ENCODE data around the gene URGCP. TPM values are rescaled to one million over a fixed set of nuclear protein-coding genes. Genes with fewer than 3 reads are reported as not detected.
A peak's percentile ranks its signal among the peaks of the same experiment; 100 is the strongest.

Gene URGCP, protein sequence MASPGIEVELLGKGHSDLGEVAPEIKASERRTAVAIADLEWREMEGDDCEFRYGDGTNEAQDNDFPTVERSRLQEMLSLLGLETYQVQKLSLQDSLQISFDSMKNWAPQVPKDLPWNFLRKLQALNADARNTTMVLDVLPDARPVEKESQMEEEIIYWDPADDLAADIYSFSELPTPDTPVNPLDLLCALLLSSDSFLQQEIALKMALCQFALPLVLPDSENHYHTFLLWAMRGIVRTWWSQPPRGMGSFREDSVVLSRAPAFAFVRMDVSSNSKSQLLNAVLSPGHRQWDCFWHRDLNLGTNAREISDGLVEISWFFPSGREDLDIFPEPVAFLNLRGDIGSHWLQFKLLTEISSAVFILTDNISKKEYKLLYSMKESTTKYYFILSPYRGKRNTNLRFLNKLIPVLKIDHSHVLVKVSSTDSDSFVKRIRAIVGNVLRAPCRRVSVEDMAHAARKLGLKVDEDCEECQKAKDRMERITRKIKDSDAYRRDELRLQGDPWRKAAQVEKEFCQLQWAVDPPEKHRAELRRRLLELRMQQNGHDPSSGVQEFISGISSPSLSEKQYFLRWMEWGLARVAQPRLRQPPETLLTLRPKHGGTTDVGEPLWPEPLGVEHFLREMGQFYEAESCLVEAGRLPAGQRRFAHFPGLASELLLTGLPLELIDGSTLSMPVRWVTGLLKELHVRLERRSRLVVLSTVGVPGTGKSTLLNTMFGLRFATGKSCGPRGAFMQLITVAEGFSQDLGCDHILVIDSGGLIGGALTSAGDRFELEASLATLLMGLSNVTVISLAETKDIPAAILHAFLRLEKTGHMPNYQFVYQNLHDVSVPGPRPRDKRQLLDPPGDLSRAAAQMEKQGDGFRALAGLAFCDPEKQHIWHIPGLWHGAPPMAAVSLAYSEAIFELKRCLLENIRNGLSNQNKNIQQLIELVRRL
- 16.7 TPM for polyA plus RNA-seq (2013, experiment 1 of 2)
- 16.2 TPM for polyA plus RNA-seq (2013, experiment 2 of 2)

DNA sequence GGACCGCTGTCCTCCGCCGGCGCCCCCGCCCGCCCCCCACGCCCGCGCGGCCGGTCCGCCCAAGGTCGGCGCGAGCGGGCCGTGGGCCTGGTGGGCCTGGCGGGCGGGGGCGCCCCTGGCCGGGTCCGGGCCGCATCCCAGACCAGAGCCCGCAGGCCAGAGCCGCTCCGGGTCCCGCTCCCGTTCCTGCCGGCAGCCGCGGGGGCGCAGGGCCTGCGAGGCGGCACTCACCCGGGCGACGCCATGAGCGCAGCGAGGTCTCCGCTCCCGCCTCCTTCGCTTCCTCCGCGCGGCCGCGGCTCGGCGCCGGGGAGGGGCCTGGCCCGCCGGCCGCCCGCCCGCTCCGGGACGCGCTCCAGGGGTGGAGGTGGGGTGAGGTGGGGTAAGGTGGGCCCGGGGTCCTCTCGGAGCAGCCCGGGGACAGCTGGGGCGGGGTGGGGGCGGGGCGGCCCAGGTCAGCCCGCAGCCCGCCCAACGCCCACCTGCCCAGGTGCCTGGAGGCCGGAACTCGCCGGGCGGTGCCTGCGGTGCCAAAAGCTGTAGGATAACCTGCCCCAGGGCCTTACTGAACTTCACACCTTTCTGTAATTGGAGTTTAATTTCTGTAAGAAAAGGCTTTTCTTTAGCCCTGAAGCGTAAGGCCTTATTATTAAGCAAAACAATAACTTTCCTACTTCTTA lies at the start of gene URGCP:
Gene URGCP (minus strand): TSS at position 266 of the 680 bp plus-strand sequence. CDS start 21 bp downstream, at position 245.
- peaks cover 9% of the 10 kb centered on the region for H3K4me1 ChIP-seq (ENCODE audit: control insufficient read depth, insufficient read depth, low read depth, low read length)
- peaks cover 20% of the 10 kb centered on the region for H3K79me1 ChIP-seq (replicated peaks; ENCODE audit: low read length, poor library complexity, severe bottlenecking)
- H3K36me3 ChIP-seq (ENCODE audit: control insufficient read depth in 1 of 2, insufficient read depth in 2 of 2, low read depth in 1 of 2, low read length in 2 of 2), result peaks cover 6 to 7% of the 10 kb centered on the region in 2 experiments
- DNase-seq, result peak; percentile 38
- H4K91ac ChIP-seq (ENCODE audit: low read length), result peak within 1 kb of the TSS; percentile 83
- peak within 1 kb of the TSS; percentile 94 for H2BK120ac ChIP-seq (ENCODE audit: low read depth, low read length)
- no peak within 1 kb of the TSS for H3K23ac ChIP-seq (ENCODE audit: low read length in 2 of 2)
- no peaks in the 10 kb centered on the region for H3K9me3 ChIP-seq (ENCODE audit: control insufficient read depth, low read length)
- peak within 1 kb of the TSS; percentile 97 for H2AFZ ChIP-seq (ENCODE audit: low read depth, low read length)
- 3% methylated on average over 7 of the region's 73 CpGs for WGBS
- H2AK5ac ChIP-seq (ENCODE audit: low read length, severe bottlenecking), result no peak within 1 kb of the TSS
- peak within 1 kb of the TSS; percentile 75 to 78 for H3K18ac ChIP-seq (ENCODE audit: low read depth in 1 of 2, low read length in 2 of 2)
- H2BK5ac ChIP-seq (ENCODE audit: low read depth, low read length, poor library complexity, severe bottlenecking), result peak within 1 kb of the TSS; percentile 57
- peak within 1 kb of the TSS in 1 of 2 experiments; percentile 42 for H2BK12ac ChIP-seq (ENCODE audit: low read length in 2 of 2)
- peak within 1 kb of the TSS; percentile 90 for H3K4me2 ChIP-seq (ENCODE audit: low read length, poor library complexity, severe bottlenecking)
- peak within 1 kb of the TSS; percentile 94 for H2BK15ac ChIP-seq (ENCODE audit: low read depth, poor library complexity, severe bottlenecking)
- H3K4me3 ChIP-seq (ENCODE audit: insufficient read depth in 1 of 2, low read depth in 1 of 2, low read length in 2 of 2), result peak within 1 kb of the TSS; percentile 83 to 89
- H4K8ac ChIP-seq (ENCODE audit: low read length), result peak within 1 kb of the TSS; percentile 88
- H3K27me3 ChIP-seq (ENCODE audit: control insufficient read depth in 1 of 2, insufficient read depth in 1 of 2, low read length in 2 of 2), result no peaks in the 10 kb centered on the region
- peak within 1 kb of the TSS; percentile 94 for H3K9ac ChIP-seq (ENCODE audit: low read length)
- peak within 1 kb of the TSS; percentile 74 for H3K27ac ChIP-seq (ENCODE audit: low read length, poor library complexity, severe bottlenecking)
- H3K14ac ChIP-seq (ENCODE audit: low read length in 2 of 2), result peak within 1 kb of the TSS in 1 of 2 experiments; percentile 94
- H3K4ac ChIP-seq (ENCODE audit: low read depth in 1 of 2, low read length in 2 of 2), result peak within 1 kb of the TSS in 1 of 2 experiments; percentile 96

GRCh38 chr7:43956027-43956426 lies 49.6 kb upstream of the URGCP start:
- Histone ChIP-seq H3K4me2 (ENCODE audit: low read length, poor library complexity, severe bottlenecking) (no peak overlapping the region), H2BK12ac (ENCODE audit: low read length in 2 of 2) (no peak overlapping the region), H3K36me3 (ENCODE audit: control insufficient read depth in 1 of 2, insufficient read depth in 2 of 2, low read depth in 1 of 2, low read length in 2 of 2) (peaks cover 14 to 37% of the 10 kb centered on the region in 2 experiments), H2BK120ac (ENCODE audit: low read depth, low read length) (no peak overlapping the region), H2BK5ac (ENCODE audit: low read depth, low read length, poor library complexity, severe bottlenecking) (no peak overlapping the region), H3K23ac (ENCODE audit: low read length in 2 of 2) (no peak overlapping the region), H3K9me3 (ENCODE audit: control insufficient read depth, low read length) (no peaks in the 10 kb centered on the region), H3K4me3 (ENCODE audit: insufficient read depth in 1 of 2, low read depth in 1 of 2, low read length in 2 of 2) (no peak overlapping the region), H3K9ac (ENCODE audit: low read length) (no peak overlapping the region), H3K79me1 (replicated peaks; ENCODE audit: low read length, poor library complexity, severe bottlenecking) (no peaks in the 10 kb centered on the region), H2AK5ac (ENCODE audit: low read length, severe bottlenecking) (no peak overlapping the region), H4K91ac (ENCODE audit: low read length) (no peak overlapping the region), H2BK15ac (ENCODE audit: low read depth, poor library complexity, severe bottlenecking) (no peak overlapping the region), H2AFZ (ENCODE audit: low read depth, low read length) (no peak overlapping the region), H3K4ac (ENCODE audit: low read depth in 1 of 2, low read length in 2 of 2) (no peak overlapping the region), H4K8ac (ENCODE audit: low read length) (no peak overlapping the region), H3K18ac (ENCODE audit: low read depth in 1 of 2, low read length in 2 of 2) (no peak overlapping the region), H3K4me1 (ENCODE audit: control insufficient read depth, insufficient read depth, low read depth, low read length) (no peaks in the 10 kb centered on the region), H3K14ac (ENCODE audit: low read length in 2 of 2) (no peak overlapping the region), H3K27ac (ENCODE audit: low read length, poor library complexity, severe bottlenecking) (no peak overlapping the region), H3K27me3 (ENCODE audit: control insufficient read depth in 1 of 2, insufficient read depth in 1 of 2, low read length in 2 of 2) (no peaks in the 10 kb centered on the region)
- no peak for DNase-seq
- 42% methylated on average over 2 of the region's 3 CpGs for WGBS

DNA sequence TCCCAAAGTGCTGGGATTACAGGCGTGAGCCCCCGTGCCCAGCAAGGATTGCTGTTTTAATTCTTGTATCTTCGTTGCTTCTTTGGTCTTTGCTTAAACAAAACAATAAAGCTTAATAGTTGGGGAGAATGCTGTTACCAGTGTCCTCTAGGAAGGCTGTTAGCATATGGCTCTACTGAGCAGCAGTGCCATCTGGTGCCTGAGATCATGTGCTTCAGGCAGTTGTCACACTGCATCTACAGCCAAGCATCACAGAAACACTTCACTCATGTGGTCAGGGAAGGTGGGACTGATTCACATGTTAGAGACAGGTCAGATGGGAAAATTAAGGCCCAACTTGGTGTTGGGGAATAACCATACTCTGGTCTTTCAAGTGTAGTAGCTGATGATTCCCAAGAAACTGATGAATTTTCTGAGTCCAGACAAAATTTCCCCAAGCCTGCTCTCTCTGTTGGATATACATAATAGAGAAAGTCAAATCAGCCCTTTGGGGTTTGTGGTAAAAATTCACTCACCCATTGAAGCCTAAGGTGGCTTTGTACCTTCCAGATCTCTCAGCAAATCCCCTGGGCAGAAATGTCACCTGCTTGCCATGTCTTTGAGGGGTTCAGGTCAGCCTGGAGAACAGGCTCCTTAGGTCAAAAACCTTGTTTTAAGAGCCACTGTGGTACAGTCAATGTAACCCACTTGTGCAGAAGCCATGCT lies 48.3 kb upstream of the URGCP start:
- Histone ChIP-seq H2AK5ac (ENCODE audit: low read length, severe bottlenecking) (no peak overlapping the region), H3K18ac (ENCODE audit: low read depth in 1 of 2, low read length in 2 of 2) (no peak overlapping the region), H3K4ac (ENCODE audit: low read depth in 1 of 2, low read length in 2 of 2) (no peak overlapping the region), H4K8ac (ENCODE audit: low read length) (no peak overlapping the region), H2AFZ (ENCODE audit: low read depth, low read length) (no peak overlapping the region), H3K79me1 (replicated peaks; ENCODE audit: low read length, poor library complexity, severe bottlenecking) (no peaks in the 10 kb centered on the region), H2BK5ac (ENCODE audit: low read depth, low read length, poor library complexity, severe bottlenecking) (no peak overlapping the region), H3K14ac (ENCODE audit: low read length in 2 of 2) (no peak overlapping the region), H4K91ac (ENCODE audit: low read length) (no peak overlapping the region), H3K27me3 (ENCODE audit: control insufficient read depth in 1 of 2, insufficient read depth in 1 of 2, low read length in 2 of 2) (no peaks in the 10 kb centered on the region), H2BK12ac (ENCODE audit: low read length in 2 of 2) (no peak overlapping the region), H3K27ac (ENCODE audit: low read length, poor library complexity, severe bottlenecking) (no peak overlapping the region), H3K4me3 (ENCODE audit: insufficient read depth in 1 of 2, low read depth in 1 of 2, low read length in 2 of 2) (no peak overlapping the region), H2BK120ac (ENCODE audit: low read depth, low read length) (no peak overlapping the region), H3K9ac (ENCODE audit: low read length) (no peak overlapping the region), H3K4me2 (ENCODE audit: low read length, poor library complexity, severe bottlenecking) (no peak overlapping the region), H3K36me3 (ENCODE audit: control insufficient read depth in 1 of 2, insufficient read depth in 2 of 2, low read depth in 1 of 2, low read length in 2 of 2) (peaks cover 22 to 36% of the 10 kb centered on the region in 2 experiments), H3K9me3 (ENCODE audit: control insufficient read depth, low read length) (no peaks in the 10 kb centered on the region), H2BK15ac (ENCODE audit: low read depth, poor library complexity, severe bottlenecking) (no peak overlapping the region), H3K4me1 (ENCODE audit: control insufficient read depth, insufficient read depth, low read depth, low read length) (no peaks in the 10 kb centered on the region), H3K23ac (ENCODE audit: low read length in 2 of 2) (no peak overlapping the region)
- DNase-seq, result peak; percentile 71
- WGBS, result 60% methylated on average over 3 of the region's 3 CpGs

Measured in mesenchymal stem cell (in vitro differentiated cells and primary cell).